Tibial nerve (tissue), 4 donors: ENCODE results near the gene NTRK3.

Experiments
- CTCF ChIP-seq, 5 experiments: fragments of 200-600 bp in 3 of 5; fragments of 450-650 bp in 2 of 5; sonication (generic) in 3 of 5; IDR thresholded peaks; one replicate each; pipeline ENCODE4 v1.5.1; 2016 to 2019; ENCODE audit warnings: antibody characterized with exemption in 5 of 5, mild to moderate bottlenecking in 3 of 5, moderate library complexity in 2 of 5
- EP300 ChIP-seq, 2 donors: sonication (generic); formaldehyde crosslinking; IDR thresholded peaks; one replicate each; pipeline ENCODE4 v1.6.1; 2017; ENCODE audit warnings: antibody characterized with exemption in 2 of 2, mild to moderate bottlenecking in 1 of 2
- POLR2A ChIP-seq, 2 donors: fragments of 450-650 bp; IDR thresholded peaks; one replicate each; pipeline ENCODE4 v1.6.1; 2017; ENCODE audit warnings: antibody characterized with exemption in 2 of 2, mild to moderate bottlenecking in 2 of 2, moderate library complexity in 2 of 2

DNA sequence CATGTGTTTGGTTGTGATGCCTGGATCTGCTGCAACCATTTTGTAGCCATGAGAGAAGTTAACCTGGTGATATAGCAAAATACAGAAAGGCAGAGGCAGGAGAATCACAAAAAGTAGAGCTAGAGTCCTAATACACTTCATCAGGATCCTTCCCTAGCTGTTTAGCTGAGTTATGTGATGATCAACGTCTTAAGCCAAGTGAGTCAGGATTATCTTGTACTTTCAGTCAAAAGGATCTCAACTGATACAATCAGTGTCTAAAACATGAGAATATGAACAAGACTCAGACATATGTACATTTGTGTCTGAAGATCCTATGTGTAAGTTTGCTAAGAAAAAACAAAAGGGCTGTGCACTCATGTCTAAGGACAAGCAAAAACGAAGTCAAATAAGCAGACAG is 236.9 kb downstream of the NTRK3 start:
- TF ChIP-seq EP300 (IDR thresholded peaks at IDR 0.05) (no peak), CTCF (IDR thresholded peaks at IDR 0.05) (no peak), POLR2A (IDR thresholded peaks at IDR 0.05) (no peak)
